NCI-H524 (cell line): ENCODE data around the gene MPZL1.

Source experiments
- DNase-seq, 2 experiments: peaks; one replicate each; lab custom pipeline; 2025; lab: John Stamatoyannopoulos, UW

Gene MPZL1

DNA sequence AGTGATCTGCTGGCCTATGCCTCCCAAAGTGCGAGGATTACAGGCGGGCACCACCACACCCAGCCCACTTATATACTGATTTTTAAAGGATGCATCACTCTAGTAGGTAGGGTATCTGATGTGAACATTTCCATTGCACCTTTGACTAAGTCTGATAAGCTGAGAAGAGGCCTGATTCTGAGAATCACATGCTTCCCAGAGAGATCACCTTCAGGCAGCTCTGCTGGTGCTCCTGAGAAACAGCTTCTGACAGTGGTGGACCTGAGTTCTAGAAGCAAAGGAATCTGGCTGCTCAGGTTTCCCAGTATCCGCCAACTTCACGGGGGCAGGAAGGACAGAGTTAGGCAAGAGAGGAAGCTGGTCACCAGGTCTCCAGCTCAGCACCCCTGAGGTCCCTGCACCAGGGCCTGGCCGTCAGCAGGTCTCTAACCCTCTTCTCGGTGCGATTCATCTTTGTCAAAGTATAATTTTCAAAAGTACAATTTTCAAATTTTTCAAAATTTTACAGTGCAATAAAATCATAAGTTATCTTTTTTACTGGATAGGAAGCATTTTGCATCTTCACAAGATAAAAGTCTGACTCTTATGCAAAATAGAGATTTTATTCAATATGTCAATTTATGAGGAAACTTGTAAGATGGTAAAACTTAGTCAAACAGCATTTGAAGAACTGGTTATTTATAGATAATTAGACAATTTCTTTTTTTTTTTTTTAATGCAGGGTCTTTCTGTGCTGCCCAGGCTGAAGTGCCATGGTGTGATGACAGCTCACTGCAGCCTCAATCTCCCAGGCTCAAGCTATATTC lies 25.8 kb upstream of the MPZL1 start:
- DNase-seq, result no peak

DNA sequence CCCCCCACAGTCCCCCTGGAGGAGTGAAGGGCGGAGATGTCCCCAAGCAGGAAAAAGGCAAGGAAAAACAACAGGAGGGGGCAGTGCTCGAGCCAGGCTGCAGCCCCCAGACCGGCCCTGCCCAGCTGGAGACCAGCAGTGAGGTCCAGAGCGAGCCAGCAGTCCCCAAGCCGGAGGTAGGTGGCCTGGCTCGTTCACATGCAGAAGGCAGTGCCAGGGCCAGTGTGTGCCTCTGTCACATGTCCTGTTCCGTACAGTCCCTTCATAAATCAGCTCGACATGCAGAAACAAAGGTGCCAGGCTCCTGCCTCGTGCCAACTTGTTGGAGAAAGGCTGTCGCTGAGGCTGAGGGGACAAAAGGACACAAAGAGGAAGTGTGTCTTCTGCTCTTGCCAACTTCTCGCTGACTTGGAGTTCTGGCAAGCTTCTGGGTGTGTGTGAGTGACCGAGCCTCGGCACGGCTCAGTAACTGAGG lies 24.1 kb upstream of the MPZL1 start:
- DNase-seq, result no peak

DNA sequence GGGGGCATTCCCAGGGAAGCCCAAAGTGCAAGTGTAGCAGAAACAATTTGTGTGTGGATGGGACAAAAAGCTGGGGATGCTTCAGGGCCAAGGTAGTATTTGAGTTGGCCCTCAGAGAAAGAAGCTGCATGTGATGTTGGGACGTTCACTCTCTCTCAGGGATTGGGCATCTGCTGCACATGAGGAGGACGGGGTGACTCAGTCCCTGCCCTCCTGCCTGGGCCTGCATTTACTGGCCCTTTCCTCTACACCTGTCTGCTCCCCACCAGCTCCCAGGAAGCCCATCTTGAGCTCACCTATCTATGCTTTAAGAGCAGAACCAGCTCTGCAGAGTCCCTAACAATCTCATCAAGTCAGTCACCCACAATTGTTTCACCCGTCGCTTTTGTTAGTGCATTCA lies 23.5 kb upstream of the MPZL1 start:
- no peak for DNase-seq

DNA sequence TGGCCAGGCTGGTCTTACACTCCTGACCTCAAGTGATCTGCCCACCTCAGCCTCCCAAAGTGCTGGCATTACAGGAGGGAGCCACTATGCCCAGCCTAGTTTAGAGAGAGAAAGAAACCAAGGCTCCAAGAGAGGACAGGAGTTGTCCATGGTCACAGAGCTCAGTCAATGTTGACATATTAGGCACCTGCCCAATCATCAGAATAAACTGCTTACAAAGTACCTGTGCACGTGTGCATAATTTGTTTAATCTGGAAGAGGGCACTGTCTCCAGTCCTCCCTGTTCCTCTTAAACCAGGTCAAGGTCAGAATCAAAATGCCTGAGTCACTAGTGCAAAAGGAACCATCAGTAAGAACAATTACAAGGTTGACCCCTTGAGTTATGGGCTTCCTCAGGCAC lies 20.3 kb upstream of the MPZL1 start:
- no peak for DNase-seq

DNA sequence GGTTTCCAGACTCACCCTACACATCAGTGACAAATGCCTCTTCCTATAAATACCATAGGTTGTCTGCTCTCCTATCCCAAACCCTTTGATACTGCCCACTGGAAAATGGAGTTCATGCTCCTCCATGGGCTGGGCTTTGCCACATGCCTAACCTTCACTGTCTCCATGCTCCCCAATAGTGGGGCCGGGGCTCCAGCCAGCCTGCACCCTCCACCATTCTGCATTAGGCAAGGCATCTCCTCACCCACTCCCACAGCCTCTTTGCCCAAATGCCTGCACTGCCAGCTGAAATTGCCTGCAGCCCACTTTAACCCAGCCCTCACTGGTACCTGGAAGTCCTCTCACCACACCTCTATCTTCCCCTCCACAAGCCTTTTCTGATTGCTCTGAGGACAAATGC lies 18.2 kb upstream of the MPZL1 start:
- DNase-seq, result no peak

- DNase-seq, result no peak
These were observed 17.1 kb upstream of the MPZL1 start for GRCh38 chr1:167704715-167705114.

DNA sequence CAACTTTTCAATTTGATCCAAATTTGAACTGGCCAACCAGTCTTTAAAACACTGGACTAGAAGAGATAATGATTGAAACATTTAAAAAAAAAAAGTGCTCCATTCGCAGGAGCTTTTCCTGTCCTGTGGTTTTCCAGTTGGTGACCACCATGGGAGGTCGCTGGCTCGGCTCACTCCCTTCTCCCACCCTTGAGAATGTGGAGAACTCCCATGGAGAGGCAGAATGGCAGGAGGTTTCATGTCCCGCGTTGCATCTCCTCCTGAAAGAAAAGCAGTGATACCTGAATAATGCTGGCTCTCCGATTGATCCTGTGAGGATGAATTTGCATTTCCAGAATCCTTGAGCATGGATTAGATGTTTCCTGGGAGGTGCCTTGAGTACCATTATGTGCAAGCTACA lies 16.5 kb upstream of the MPZL1 start:
- no peak for DNase-seq

GRCh38 chr1:167706363-167706762 lies 15.4 kb upstream of the MPZL1 start:
- DNase-seq, result no peak

GRCh38 chr1:167706931-167707877 lies 14.6 kb upstream of the MPZL1 start:
- DNase-seq, result peak in 1 of 2 experiments; percentile 52

DNA sequence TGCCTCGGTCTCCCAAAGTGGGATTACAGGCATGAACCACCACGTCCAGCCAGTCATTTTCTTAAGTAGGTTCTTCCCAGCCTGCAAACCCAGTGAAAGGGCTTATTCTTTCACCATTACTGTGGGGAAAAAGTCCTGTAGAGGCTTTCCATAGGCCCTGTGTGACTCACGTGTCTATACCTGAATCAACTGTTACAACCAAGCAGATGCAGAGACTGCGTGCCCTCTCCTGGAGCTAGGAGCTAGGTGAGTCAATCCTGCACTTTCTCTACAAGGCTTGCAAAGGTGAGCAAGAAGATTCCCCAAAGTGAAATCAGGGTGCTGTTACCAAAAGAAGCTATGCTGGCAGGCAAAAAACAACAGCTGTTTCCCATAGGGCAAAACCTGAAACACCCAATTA lies 13.8 kb upstream of the MPZL1 start:
- no peak for DNase-seq

GRCh38 chr1:167708940-167709389 lies 12.8 kb upstream of the MPZL1 start:
- no peak for DNase-seq

GRCh38 chr1:167710836-167711235 lies 10.9 kb upstream of the MPZL1 start:
- DNase-seq, result no peak

GRCh38 chr1:167711797-167712196 lies 10.0 kb upstream of the MPZL1 start:
- no peak for DNase-seq

DNA sequence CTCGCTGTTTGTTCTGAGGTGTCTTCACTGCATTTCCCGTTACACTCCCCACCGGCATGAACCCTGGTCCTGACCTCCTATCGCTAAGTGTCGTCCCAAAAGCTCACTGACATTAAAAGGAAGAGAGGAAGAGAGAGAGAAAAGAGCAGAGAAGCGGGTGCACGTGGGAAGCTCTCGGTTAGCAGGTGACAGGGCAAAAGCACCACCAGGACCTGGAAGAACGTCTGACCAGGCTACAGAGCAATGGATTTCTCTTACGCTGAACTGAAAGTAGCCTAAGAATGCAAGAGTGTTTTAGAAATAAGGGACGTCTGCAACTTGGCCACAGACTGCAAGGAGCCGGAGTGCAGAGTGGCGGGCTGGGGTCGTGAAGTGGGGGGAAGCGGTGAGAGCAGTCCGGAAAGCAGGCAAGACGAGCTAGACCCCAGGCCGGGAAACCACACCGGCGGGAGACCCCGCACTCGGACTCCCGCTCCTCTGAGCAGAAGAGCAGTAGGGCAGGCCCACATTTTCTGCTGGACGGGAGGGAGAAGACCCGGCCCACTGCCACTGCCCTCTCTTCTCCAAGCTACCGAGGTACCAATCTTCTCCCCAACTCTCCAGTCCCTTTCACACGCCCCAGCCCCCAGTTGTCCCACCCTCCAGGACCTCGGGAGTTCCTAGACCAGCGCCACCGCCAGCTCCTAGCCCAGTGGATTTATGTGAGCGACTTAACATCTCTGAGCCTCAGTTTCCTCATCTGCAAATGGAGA lies 8.3 kb upstream of the MPZL1 start:
- DNase-seq, result peak in 1 of 2 experiments; percentile 53

DNA sequence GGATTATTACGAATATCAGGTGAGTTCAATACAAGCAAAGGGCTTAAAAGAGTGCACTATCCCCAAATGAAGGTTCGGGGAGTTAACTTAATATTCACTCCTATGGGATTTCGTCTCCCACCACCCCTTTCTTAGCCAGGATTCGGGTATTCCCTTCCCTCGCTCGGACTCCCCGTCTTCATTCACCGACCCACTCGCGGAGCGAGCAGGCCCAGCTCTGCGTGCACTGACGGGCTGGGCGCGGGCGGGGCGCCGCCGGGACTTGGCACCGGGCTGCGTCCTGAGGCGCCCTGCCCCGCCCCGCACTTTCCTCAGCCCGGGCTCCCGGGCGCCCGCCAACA lies 7.7 kb upstream of the MPZL1 start:
- peak in 1 of 2 experiments; percentile 64 for DNase-seq

DNA sequence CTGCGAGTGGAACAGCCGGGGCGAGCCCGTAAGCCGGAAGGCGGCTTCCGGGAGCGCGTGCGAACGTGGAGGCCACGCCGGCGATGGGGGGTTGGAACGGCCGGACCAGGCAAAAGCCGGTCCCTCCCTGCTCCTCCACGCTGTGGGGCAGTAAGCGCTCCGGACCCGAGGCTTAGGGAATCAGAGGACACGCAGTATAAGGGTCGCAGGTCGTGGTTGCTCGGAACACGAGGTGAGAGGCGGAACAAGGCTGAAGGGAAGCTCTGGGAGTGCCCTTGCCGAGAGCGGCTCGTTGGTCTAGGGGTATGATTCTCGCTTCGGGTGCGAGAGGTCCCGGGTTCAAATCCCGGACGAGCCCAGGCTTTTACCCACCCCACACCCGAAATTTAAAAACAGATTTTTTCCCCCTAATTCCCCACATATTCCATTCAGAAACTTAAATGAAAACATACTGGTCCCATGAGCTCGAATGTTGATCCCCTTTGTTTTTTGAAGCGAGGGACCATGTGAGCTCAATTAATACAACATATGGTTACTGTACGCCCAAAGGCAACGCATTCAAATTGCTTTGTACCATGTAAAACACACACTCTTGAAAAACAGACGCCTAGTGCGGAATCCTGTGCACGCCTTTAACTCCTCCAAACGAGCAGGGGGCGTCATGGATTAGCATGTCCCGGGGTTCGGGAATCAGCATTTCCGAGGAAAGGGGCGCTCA lies 7.2 kb upstream of the MPZL1 start:
- DNase-seq, result peak; percentile 67 to 84

- peak; percentile 79 to 80 for DNase-seq
These were observed 6.4 kb upstream of the MPZL1 start for GRCh38 chr1:167715157-167715999.

GRCh38 chr1:167716000-167716271 lies 5.8 kb upstream of the MPZL1 start:
- no peak for DNase-seq

- no peak for DNase-seq
These were observed 4.4 kb upstream of the MPZL1 start for GRCh38 chr1:167717351-167717750.

GRCh38 chr1:167718914-167719691 lies 2.7 kb upstream of the MPZL1 start:
- no peak for DNase-seq
